ENCODE measurements around the gene ACBD6. TPM values are rescaled to one million over a fixed set of nuclear protein-coding genes. Genes with fewer than 3 reads are reported as not detected.

Gene ACBD6
- total and polyA plus RNA-seq, 2 experiments from 2014 or later, result 36.3 to 45.8 TPM

- Histone ChIP-seq H3K4me2 (no peak overlapping the region), H3K27me3 (peaks cover 6% of the 10 kb centered on the region), H3K79me2 (no peaks in the 10 kb centered on the region), H4K20me1 (ENCODE audit: insufficient read depth, poor library complexity, severe bottlenecking) (no peaks in the 10 kb centered on the region), H3K4me1 (ENCODE audit: insufficient read depth) (no peaks in the 10 kb centered on the region), H3K4me3 (no peak overlapping the region), H3K27ac (no peak overlapping the region), H3K9me3 (ENCODE audit: low read depth) (no peaks in the 10 kb centered on the region), H3K9me2 (replicated peaks; ENCODE audit: insufficient read depth) (no peaks in the 10 kb centered on the region), H3K36me3 (replicated peaks; ENCODE audit: insufficient read depth, low read depth) (no peaks in the 10 kb centered on the region), H2AFZ (no peak overlapping the region)
- no peak for DNase-seq (ENCODE audit: low spot score)
- TF ChIP-seq CTCF (IDR thresholded peaks at IDR 0.05; ENCODE audit: poor library complexity) (no peak), EZH2phosphoT487 (IDR thresholded peaks at IDR 0.05; ENCODE audit: low read depth, severe bottlenecking, unreplicated experiment) (no peak), EZH2 (IDR thresholded peaks at IDR 0.05; ENCODE audit: borderline replicate concordance) (no peak)
- WGBS (ENCODE audit: low lambda C conversion rate, missing lambda C conversion rate), result 94% methylated on average over 10 of the region's 10 CpGs
These were observed 241.3 kb downstream of the ACBD6 start for GRCh38 chr1:180261030-180261429.

- Histone ChIP-seq H3K9me2 (replicated peaks; ENCODE audit: insufficient read depth) (no peaks in the 10 kb centered on the region), H3K4me1 (ENCODE audit: insufficient read depth) (no peaks in the 10 kb centered on the region), H3K27ac (no peak overlapping the region), H3K79me2 (no peaks in the 10 kb centered on the region), H3K36me3 (replicated peaks; ENCODE audit: insufficient read depth, low read depth) (no peaks in the 10 kb centered on the region), H4K20me1 (ENCODE audit: insufficient read depth, poor library complexity, severe bottlenecking) (no peaks in the 10 kb centered on the region), H3K9me3 (ENCODE audit: low read depth) (no peaks in the 10 kb centered on the region), H3K4me3 (no peak overlapping the region), H3K4me2 (no peak overlapping the region), H3K27me3 (peaks cover 6% of the 10 kb centered on the region), H2AFZ (no peak overlapping the region)
- 92% methylated on average over 13 of the region's 13 CpGs for WGBS (ENCODE audit: low lambda C conversion rate, missing lambda C conversion rate)
- DNase-seq (ENCODE audit: low spot score), result no peak
- TF ChIP-seq CTCF (IDR thresholded peaks at IDR 0.05; ENCODE audit: poor library complexity) (no peak), EZH2phosphoT487 (IDR thresholded peaks at IDR 0.05; ENCODE audit: low read depth, severe bottlenecking, unreplicated experiment) (no peak), EZH2 (IDR thresholded peaks at IDR 0.05; ENCODE audit: borderline replicate concordance) (no peak)
These were observed 241.8 kb downstream of the ACBD6 start for GRCh38 chr1:180260541-180260940.

GRCh38 chr1:180259431-180260338 is 242.7 kb downstream of the ACBD6 start:
- H3K4me1 ChIP-seq (ENCODE audit: insufficient read depth), result no peaks in the 10 kb centered on the region
- H3K4me2 ChIP-seq, result no peak overlapping the region
- H3K79me2 ChIP-seq, result no peaks in the 10 kb centered on the region
- H3K9me3 ChIP-seq (ENCODE audit: low read depth), result no peaks in the 10 kb centered on the region
- no peaks in the 10 kb centered on the region for H3K36me3 ChIP-seq (replicated peaks; ENCODE audit: insufficient read depth, low read depth)
- DNase-seq (ENCODE audit: low spot score), result no peak
- H4K20me1 ChIP-seq (ENCODE audit: insufficient read depth, poor library complexity, severe bottlenecking), result no peaks in the 10 kb centered on the region
- peaks cover 6% of the 10 kb centered on the region for H3K27me3 ChIP-seq
- no peak overlapping the region for H3K27ac ChIP-seq
- 91% methylated on average over 16 of the region's 22 CpGs for WGBS (ENCODE audit: low lambda C conversion rate, missing lambda C conversion rate)
- H3K9me2 ChIP-seq (replicated peaks; ENCODE audit: insufficient read depth), result no peaks in the 10 kb centered on the region
- TF ChIP-seq CTCF (IDR thresholded peaks at IDR 0.05; ENCODE audit: poor library complexity) (no peak), EZH2phosphoT487 (IDR thresholded peaks at IDR 0.05; ENCODE audit: low read depth, severe bottlenecking, unreplicated experiment) (no peak), EZH2 (IDR thresholded peaks at IDR 0.05; ENCODE audit: borderline replicate concordance) (no peak)
- H3K4me3 ChIP-seq, result no peak overlapping the region
- no peak overlapping the region for H2AFZ ChIP-seq

Data from hepatocyte (in vitro differentiated cells).